HG03378 (cell line): ENCODE measurements around the gene CPNE1.

Source experiments
- ATAC-seq: cut with Tn5 transposase; IDR thresholded peaks from one replicate; pipeline ENCODE4 v1.9.1; 2021; ENCODE audit warnings: mild to moderate bottlenecking, moderate library complexity; ENCODE audit not compliant: unreplicated experiment

The CPNE1 gene

DNA sequence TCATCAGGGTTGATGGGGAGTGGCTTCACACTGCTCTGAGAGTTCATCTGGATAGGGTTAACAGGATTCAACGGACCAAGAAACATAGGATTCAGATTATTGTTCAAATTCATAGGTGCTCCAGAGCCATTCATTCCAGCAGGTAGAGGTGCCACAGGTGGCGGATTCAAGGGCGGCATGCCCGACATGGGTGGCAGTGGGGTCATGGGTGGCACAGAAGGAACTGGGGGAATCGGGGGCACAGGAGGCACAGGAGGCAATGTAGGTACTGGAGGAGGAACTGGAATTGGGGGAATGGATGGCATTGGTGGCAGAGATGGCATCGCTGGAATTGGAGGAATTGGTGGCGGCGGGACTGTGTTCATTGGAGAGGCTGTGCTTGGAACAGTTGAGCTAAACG, 10.3 kb downstream of the CPNE1 start:
- ATAC-seq, result no peak

DNA sequence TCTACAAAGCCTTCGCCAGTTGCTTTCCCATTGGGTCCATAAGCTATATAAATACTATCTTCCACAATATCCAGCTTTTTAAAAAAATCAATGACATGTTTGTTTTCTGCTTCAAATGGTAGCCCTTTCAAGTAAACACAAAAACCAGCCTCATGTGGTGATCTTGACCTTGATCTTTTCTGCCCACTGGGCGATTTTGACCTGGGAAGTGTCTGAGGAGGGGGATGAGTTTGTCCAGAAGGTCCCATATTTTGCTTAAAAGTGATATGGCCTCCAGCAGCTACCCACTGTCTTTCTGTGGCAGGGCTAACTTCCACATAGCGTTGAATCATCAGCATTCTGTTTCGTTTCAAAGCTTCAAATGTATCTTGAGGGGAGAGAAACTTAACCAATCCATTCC, 10.8 kb downstream of the CPNE1 start:
- no peak for ATAC-seq

DNA sequence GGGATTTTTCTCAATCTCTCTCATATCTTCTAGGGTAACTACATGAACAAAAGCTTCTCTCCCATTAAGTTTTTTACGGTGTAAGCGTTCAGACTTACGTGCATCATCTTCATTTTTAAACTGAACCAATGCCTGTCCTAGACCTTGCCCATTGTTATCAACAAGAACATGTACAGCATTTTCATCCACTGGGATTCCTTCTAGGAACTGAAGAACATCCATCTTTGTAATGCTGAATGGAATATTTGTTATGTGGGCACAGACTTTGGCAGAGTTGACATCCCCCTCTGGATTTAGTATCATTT, 11.3 kb downstream of the CPNE1 start:
- no peak for ATAC-seq

DNA sequence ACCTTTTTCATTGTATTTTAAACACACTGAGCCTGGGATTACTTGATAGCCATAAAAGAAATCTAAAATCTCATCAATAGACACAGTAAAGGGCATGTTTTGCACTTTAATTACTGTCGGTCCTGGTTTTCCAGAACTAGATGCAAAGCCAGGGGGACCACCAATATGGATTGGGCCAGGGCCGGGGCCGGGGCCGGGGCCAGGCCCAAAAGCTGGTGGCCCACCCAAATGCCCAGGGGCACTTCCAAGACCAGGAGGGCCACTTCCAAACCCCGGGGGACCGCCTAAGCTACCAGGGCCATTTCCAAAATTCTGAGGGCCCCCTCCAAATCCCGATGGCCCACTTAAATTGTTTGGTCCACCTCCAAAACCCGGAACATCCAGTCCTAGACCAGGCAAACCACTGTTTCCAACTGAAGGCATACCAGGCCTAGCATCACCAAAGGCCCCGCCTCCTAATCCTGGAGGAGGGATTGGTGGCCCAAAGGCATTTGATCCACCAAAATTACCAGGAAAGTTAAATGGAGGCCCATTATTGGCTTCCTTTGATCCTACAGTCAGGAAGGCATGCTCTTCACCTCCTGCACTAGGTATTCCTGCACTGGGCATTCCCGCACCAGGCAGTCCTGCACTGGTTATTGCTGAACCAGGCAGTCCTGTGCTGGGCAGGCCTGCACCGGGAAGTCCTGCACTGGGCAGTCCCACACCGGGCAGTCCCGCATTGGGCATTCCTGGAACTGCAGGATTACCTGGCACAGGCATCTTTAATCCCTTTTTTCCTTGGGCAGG, 11.9 kb downstream of the CPNE1 start:
- no peak for ATAC-seq

DNA sequence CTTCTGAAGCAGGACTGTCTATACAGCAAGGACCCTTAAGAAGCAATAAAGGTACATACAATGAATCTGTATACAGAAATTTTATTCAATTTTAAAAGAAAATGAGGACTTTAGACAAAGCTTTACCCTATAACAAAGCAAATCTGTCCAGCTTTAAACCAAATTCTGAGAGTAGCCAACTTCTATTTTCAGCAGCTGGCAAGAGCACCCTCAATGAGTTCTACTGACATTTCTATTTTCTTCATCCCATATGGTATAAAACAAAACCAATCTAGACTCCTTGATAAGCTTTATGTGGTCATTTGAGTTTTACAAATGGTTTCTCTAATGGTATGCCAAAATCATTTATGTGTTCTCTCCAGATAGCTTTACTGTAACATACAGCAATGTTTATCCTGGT, 12.7 kb downstream of the CPNE1 start:
- no peak for ATAC-seq

DNA sequence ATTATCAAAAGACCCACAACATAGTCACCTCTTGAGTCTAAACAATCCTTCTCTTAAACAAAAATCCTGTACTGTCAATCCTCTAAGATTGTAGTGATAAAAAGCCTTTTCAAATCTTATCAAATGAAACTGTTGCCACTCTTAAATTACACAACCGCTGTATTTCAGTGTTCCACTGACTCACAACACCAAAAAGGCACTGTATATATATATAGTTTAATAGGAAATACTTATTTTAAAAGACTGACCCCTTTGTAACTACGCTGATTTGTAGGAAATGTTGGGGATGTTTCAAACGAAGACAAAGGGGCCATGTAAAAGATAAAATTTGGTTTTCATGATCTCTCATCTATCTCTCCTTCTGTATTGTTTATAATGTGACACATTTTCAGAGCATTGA, 14.1 kb downstream of the CPNE1 start:
- ATAC-seq, result no peak

DNA sequence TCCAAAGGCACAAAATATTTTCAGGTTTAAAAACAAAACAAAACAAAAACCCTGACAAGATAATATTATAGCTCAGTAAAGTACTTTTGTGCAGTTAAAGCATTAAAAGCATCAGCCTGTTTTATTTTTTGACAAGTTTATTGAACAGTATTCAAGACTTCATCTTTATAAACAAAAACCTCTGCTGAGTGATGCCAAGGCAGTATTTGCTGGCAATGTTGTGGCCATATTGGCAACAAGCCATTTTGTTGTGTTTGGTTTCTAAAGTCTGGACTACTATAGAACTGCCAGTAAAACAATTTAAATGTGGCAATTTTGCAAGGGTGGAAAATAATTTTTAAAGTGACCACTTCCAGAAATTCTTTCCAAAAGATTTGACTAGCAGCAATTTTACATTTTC, 15.9 kb downstream of the CPNE1 start:
- no peak for ATAC-seq

DNA sequence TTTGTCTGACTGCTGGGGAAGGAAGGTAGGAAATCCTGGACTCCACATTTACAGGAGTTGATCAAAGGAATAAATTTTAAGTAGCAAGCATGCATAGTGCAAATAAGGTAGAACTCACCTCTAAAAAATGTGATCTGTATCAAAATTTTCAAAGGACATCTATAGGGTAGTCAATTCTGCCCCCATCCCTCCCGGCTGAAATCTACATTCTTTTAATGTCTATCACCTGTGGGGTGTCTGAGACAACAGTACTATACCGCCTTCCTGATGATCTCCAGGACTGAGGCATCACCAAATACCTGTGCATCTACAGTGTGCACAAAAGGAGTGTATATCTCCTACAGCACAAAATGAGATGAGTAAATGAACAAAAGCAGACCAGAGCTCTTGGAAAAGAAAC, 19.9 kb downstream of the CPNE1 start:
- no peak for ATAC-seq

DNA sequence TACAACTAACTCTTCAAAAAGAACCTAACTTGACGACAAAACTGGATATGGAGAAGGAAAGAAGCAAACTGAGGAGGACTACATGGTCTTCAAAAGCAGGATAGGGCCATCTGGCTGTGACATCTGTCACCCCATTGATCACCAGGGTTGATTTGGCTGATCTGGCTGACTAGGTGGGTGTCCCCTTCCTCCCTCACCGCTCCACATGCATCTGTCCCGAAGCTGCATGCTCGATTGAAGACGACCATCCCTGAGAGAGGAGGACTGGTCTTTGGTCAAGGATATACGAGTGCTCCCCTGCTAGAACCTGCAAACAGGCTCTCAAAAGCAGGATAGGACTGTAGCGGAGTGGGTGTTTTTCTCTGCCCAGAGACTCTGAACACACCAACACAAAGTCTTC, 21.7 kb downstream of the CPNE1 start:
- no peak for ATAC-seq

DNA sequence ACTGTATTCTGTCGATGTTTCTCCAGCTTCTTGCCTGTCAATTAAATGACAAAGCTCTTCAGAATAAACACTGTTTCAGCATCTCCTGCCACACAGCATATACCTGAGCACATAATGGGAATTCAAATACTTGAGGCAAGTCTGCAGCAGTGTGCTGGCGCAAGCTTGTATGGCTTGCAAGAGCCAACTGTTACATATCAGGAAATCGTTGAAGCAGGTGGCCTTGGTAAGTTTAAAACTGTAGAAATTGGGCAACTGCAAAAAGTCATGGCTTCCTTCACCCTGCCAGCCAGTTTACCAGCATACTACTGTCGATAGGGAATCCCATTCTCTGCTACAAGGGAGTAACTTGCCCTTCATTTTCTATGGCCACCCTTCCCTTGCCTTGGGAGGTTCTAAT, 23.0 kb downstream of the CPNE1 start:
- ATAC-seq, result no peak

DNA sequence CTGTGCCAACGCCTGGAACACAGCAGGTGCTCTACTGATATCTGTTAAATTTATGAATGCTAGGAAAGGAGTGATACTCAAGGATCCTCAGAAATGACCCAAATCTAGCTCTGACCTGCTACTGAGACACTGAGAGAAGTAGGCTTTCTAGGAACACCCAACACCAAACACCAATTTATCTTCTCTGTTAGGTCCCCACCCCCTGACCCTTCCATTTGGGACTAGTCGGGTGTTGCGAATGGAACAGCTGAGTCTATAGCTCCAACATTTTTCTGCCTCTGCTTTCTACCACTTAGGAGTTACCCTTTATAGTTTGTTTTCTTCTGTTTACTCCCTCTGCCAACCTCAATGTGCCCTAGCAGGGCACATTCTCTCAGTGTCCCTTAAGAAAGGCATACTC, 24.0 kb downstream of the CPNE1 start:
- ATAC-seq, result no peak

DNA sequence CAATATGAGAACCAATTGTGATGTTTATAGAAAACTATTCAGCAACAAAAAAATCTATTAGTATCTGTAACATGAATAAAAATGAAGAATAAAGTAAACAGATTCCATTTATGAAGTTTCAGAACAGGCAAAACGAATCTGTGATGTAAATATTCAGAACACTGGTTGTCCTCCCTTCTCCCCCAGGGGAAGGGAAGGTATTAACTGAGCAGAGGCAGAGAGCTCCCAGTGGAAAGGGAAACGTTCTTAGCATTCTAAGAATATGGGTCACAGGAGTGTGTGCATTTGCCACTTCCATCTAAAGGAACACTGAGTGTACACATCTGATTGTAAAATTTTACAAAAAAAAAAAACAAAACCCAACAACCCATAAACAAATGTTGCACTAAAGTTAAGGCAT, 25.9 kb downstream of the CPNE1 start:
- no peak for ATAC-seq

DNA sequence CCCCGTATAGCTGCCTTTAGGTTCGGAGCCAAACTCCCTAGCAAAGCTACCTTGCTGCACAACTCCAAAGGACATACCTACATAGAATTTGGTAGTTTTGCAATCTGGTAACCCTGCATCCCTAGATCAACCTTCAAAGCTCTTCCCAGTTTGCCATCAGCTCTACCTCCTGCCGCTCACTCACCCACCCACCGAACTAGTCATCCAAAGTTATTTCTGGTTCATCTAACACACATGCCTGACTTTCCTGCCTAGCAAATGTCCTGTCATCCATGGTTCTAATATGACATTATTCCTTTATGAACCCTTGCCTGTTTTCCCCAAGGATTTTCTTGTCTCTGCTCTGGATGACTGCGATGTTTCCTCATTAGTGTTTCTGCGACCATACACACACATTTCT, 27.4 kb downstream of the CPNE1 start:
- ATAC-seq, result no peak

DNA sequence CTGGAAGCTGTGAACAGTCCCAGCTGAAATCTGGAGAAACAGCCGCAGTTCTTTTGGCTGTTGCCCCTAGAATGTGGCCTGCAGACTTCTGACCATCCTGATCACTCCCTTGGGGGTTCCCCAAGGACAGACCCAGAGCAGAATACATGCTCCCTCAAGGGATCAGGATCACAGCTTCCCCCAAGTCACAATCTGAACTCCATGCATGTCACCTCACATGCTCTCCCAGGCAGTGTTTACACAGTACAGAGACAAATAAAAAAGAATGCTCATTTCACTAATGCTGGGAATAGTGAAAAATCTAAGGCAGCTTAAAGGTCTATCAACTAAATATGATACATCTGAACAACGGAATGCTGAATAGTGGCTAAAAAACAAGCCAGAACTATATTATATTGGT, 28.6 kb downstream of the CPNE1 start:
- no peak for ATAC-seq

DNA sequence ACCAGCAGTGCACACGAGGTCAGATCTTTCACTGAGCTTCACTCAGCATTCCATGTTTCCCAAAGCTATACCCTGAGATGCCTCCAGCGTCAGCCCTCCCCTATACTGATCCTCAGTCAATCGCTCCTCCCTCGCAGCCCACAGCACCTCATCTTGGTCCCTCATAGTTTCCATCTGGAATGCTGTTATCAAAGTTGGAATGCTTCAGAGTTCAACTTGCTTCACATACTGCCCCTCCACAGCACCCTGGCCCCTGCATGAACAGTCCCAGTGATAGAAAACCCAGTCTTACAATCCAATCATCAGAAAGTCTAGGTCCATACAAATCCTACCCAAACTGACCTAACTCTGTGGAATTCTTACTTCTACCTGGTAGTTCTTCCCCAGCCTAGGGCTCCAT, 29.0 kb downstream of the CPNE1 start:
- no peak for ATAC-seq

DNA sequence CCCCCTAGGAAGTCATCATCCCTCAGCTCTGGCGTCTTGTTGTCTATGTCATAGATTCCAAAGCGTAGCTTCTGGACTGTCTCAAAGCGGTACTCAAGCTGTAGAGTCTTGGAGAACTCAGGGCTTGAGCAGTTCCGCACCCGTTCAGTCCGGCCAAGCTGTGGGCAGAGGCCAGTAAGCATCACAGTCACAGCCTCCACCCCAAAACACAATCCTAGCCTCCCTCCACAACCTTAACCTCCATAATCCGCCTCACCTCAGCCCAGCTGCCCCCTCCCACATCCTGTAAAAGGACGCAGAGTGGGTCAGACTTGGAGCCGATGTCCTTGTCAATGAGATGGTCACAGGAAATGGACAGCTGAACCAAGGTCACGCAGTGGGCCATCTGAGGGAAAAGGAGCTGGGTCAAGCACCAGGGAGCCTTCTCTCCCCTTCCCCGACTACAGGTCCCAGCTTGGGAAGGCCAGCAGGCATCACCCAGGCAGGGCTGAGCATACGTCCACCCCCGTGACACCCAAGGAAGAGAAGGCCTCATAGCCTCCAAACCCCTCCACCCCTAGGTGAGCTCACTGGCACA, 32.1 kb downstream of the CPNE1 start:
- ATAC-seq, result no peak

DNA sequence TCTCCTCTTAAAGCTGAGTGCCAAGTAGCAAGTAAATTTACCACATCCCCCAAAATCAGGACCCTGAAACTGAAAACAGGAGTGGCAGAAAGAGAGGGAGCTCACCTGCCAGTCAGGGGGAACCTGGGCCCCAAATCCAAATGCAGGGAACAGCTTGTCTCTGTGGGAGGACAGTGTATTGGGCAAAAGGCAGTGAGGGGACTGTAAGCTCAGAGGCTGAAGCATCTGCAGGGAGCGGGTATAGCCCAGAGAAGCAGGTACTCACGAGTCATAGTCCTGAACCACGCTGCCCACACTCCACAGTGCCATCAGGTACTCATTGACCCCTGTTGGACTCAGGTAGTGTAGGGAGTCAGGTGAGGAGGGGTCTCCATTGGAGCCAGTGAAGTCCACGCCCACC, 34.1 kb downstream of the CPNE1 start:
- ATAC-seq, result no peak

DNA sequence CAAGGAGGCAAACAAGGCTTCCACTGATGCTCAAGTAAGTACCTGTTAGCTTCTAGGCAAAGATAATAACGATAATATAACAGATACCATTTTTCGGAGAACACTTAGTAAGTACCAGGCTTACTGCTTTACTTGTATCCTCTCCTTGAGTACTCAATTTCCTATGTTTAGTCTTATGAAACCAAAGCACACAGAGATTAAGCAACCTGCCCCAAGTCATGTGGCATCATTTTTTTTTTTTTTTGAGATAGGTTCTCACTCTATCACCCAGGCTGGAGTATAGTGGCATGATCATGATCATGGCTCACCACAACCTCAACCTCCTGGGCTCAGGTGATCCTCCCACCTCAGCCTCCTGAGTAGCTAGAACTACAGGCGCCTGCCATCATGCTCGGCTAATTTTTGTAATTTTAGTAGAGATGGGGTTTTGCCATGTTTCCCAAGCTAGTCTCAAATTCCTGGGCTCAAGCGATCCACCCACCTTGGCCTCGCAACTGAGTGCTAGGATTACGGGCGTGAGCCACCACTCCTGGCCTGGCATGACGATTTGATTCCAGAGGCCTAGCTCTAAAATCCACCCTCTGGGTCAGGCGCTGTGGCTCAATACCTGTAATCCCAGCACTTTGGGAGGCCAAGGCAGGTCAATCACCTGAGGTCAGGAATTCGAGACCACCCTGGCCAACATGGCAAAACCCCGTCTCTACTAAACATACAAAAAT, 35.1 kb downstream of the CPNE1 start:
- ATAC-seq, result no peak

DNA sequence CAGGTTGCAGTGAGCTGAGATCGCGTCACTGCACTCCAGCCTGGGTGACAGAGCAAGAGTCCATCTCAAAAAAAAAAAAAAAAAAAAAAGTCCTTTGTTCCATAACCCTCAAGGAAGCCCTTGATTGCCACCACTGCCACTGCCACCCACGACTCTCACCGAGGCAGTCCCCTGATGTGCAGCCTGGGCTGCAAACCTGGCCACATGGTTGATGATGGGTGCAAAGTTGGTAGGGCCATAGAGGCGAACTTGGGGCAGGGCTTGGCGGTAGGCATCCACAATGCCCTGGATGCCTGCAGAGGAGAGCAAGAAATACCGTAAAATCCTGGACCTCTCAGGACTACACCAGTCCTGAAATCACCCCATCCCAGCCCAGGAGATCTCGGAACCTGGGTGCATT, 37.6 kb downstream of the CPNE1 start:
- no peak for ATAC-seq

DNA sequence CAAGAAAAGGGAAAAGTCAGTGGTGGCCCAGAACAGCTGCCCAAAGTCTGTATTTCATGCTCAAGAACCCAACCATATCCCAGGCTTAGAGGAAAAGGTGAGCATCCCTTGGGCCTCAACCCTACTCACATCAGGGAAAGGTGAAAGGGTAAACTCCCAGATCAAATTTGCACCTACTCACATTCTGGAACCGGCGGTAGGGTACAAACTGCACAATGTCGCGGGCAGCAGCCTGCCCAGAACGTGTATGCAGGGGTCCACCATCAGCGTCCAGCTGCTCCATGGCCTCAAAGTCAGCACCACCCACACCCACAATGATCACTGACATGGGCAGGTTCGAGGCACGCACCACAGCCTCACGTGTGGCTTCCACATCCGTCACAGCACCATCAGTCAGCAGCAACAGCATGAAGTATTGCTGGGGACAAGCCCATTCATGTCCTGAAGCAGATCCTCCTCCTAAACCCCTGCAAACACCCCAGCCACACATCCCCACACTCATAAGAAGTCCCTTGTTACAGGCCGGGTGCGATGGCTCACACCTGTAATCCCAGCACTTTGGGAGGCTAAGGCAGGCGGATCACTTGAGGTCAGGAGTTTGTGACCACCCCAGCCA, 38.2 kb downstream of the CPNE1 start:
- no peak for ATAC-seq

DNA sequence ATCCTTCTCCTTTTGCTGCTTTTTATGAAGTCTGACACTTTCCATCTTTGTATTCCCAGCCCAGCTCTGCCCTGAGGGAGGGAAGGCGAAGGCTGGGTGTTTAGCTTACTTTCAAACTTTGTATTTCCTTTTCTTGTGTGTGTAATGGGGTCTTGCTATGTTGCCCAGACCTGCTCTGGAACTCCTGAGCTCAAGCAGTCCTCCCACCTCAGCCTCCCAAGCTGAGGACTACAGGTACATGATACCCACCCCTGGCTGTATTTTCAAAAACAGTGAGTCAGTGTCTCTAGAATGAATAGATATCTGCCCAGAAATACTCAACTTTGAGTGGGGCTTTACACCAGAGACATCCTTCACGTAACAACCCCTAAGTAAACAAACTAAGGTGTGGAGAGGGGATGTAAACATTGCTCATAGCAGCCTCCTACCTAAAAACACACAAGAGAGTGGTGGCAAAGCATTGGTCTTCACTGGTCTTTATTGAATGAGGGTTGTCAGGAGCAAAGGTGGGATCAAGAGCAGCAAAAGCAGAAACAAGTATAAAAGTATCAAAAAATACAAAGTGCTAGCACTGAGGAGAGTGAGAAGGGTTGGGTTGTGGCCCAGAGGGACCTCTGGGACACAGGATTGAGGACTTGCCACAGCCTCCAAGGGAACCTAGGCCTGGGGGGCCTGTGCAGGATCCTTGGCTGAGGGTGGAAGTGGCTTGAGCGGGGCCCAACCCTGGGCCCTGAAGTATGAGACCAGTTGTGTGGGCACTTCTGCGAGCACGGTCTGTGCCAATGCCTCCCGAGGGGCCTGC, 38.9 kb downstream of the CPNE1 start:
- no peak for ATAC-seq
